ENCODE data around the gene AAK1. TPM values are rescaled to one million over a fixed set of nuclear protein-coding genes. Genes with fewer than 3 reads are reported as not detected.

AAK1 gene
- total RNA-seq, 1 experiment from 2014 or later = 40.5 TPM

DNA sequence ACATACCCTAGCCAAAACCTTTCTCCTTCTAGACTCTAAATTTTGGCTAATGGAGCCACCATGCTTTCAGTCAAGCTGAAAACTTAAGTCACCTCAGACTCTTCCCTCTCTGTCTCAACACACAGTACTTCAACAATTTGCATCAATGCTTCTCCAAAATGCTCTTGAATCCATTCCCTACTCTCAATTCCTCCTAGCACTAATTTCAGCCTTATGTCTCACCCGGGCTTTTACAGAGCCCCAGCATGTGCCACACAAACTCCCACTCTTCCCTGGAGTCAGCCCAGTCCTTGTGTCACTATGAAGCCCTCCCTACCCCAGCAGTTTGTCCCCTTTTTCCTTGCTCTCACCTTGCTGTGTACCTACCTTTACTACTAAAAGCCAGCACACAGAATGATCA lies 38.7 kb downstream of the AAK1 start:
- POLR2A ChIA-PET (ENCODE audit: low non-redundant PET) = no interaction called here

DNA sequence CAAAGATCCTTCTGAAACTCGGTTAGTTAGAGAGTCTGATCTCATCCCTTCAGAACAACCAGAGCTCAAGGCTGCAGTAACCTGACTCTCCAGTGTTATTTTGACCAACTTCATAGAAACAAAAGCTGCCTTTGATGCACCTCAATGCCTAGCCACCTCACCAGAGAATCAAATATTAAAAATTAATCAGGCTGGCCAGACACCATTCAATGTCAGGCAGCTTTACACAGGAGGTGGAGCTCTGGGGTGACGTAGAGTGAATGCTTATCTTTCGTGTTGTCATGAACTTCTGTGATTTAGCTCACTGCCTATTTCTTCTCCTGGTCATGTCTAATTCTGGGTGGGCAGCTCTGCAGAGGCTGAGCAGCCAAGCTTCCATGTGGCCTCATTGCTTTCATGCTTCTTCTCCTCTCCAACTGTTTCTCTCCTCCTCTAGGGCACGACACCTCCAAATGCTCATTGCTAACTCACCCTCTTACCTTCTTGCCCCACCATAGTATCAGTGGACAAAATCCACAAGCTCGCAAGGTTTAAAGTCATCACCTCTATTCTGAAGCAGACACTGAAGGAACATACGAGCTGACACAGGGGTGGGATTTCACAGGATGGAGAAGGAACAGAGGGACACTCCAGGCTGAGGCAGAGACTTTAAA lies 39.4 kb downstream of the AAK1 start:
- Histone ChIP-seq H3K27me3 (replicated peaks; ENCODE audit: insufficient read depth, low read depth, low read length, poor library complexity) (no peaks in the 10 kb centered on the region), H3K36me3 (ENCODE audit: insufficient read depth, low read length, poor library complexity, severe bottlenecking) (no peaks in the 10 kb centered on the region), H3K4me1 (ENCODE audit: insufficient read depth, low read length, poor library complexity, severe bottlenecking) (peaks cover 6% of the 10 kb centered on the region), H3K27ac (ENCODE audit: low read depth, low read length, poor library complexity, severe bottlenecking) (no peak overlapping the region), H3K4me3 (ENCODE audit: low read depth, low read length, poor library complexity, severe bottlenecking) (no peak overlapping the region), H3K9me3 (ENCODE audit: low read depth, low read length, poor library complexity, severe bottlenecking) (no peaks in the 10 kb centered on the region)
- BruUV-seq (replicated peaks) = no TSS peak
- no peak for DNase-seq (ENCODE audit: low spot score)
- ChIA-PET POLR2A (ENCODE audit: low non-redundant PET) (no interaction called here), CTCF (no interaction called here)
- intact Hi-C loops (cut with micrococcal nuclease; ENCODE audit: unreplicated experiment) = no loop called here
- TF ChIP-seq, protein P1, sequence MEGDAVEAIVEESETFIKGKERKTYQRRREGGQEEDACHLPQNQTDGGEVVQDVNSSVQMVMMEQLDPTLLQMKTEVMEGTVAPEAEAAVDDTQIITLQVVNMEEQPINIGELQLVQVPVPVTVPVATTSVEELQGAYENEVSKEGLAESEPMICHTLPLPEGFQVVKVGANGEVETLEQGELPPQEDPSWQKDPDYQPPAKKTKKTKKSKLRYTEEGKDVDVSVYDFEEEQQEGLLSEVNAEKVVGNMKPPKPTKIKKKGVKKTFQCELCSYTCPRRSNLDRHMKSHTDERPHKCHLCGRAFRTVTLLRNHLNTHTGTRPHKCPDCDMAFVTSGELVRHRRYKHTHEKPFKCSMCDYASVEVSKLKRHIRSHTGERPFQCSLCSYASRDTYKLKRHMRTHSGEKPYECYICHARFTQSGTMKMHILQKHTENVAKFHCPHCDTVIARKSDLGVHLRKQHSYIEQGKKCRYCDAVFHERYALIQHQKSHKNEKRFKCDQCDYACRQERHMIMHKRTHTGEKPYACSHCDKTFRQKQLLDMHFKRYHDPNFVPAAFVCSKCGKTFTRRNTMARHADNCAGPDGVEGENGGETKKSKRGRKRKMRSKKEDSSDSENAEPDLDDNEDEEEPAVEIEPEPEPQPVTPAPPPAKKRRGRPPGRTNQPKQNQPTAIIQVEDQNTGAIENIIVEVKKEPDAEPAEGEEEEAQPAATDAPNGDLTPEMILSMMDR (conservative IDR thresholded peaks at IDR 0.05; ENCODE audit: low read depth, low read length) = no peak
- TF ChIP-seq EZH2 (IDR thresholded peaks at IDR 0.05; ENCODE audit: borderline replicate concordance, low read depth, low read length, poor library complexity, severe bottlenecking) = no peak

More for the DNA sequence above, 38.7 kb downstream of the AAK1 start:
- no peak for DNase-seq (ENCODE audit: low spot score)
- Histone ChIP-seq H3K27me3 (replicated peaks; ENCODE audit: insufficient read depth, low read depth, low read length, poor library complexity) (no peaks in the 10 kb centered on the region), H3K27ac (ENCODE audit: low read depth, low read length, poor library complexity, severe bottlenecking) (no peak overlapping the region), H3K4me1 (ENCODE audit: insufficient read depth, low read length, poor library complexity, severe bottlenecking) (peaks cover 6% of the 10 kb centered on the region), H3K36me3 (ENCODE audit: insufficient read depth, low read length, poor library complexity, severe bottlenecking) (peaks cover under 1% of the 10 kb centered on the region), H3K4me3 (ENCODE audit: low read depth, low read length, poor library complexity, severe bottlenecking) (no peak overlapping the region), H3K9me3 (ENCODE audit: low read depth, low read length, poor library complexity, severe bottlenecking) (peaks cover under 1% of the 10 kb centered on the region)
- BruUV-seq (replicated peaks) = no TSS peak
- TF ChIP-seq EZH2 (IDR thresholded peaks at IDR 0.05; ENCODE audit: borderline replicate concordance, low read depth, low read length, poor library complexity, severe bottlenecking) = no peak
- intact Hi-C loops (cut with micrococcal nuclease; ENCODE audit: unreplicated experiment) = no loop called here
- CTCF ChIA-PET = no interaction called here

DNA sequence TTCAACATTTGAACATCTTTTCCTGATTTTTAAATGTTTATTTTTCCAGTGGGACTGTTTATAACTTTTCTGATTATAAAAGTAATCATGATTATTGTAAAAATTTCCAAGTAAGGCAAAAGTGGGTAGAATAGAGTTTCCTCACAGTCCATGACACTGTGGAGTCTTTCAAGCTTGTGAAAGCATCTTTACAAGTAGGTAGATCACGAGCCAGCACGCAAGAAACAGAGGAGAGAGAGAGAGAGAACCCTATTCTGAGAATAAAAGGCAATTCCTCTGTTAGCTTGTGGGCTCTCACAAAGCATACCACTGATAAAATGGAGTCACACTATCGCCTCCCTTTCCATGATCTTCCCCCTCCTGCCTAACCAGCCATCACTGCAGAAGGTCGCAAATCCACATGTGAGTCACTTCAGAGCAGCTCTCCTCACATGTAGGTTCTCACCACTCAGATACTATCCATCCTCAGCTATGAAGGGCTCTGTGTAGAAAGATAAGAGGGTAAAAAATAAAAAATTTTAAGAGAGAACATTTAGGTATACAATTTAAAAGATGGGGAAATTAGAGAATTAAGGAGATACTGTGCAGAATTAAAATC lies 40.3 kb downstream of the AAK1 start:
- no TSS peak for BruUV-seq (replicated peaks)
- Histone ChIP-seq H3K4me3 (ENCODE audit: low read depth, low read length, poor library complexity, severe bottlenecking) (no peak overlapping the region), H3K36me3 (ENCODE audit: insufficient read depth, low read length, poor library complexity, severe bottlenecking) (no peaks in the 10 kb centered on the region), H3K4me1 (ENCODE audit: insufficient read depth, low read length, poor library complexity, severe bottlenecking) (no peaks in the 10 kb centered on the region), H3K27ac (ENCODE audit: low read depth, low read length, poor library complexity, severe bottlenecking) (no peak overlapping the region), H3K27me3 (replicated peaks; ENCODE audit: insufficient read depth, low read depth, low read length, poor library complexity) (no peaks in the 10 kb centered on the region), H3K9me3 (ENCODE audit: low read depth, low read length, poor library complexity, severe bottlenecking) (no peaks in the 10 kb centered on the region)
- intact Hi-C loops (cut with micrococcal nuclease; ENCODE audit: unreplicated experiment) = no loop called here
- CTCF ChIA-PET = no interaction called here
- POLR2A ChIA-PET (ENCODE audit: low non-redundant PET) = no interaction called here
- TF ChIP-seq, protein P1 (conservative IDR thresholded peaks at IDR 0.05; ENCODE audit: low read depth, low read length) = no peak
- no peak for TF ChIP-seq EZH2 (IDR thresholded peaks at IDR 0.05; ENCODE audit: borderline replicate concordance, low read depth, low read length, poor library complexity, severe bottlenecking)
- no peak for DNase-seq (ENCODE audit: low spot score)

Data from A673 (cell line).